GM04503 (cell line): Measurements from ENCODE around the gene YWHAQ.
"Not testable (repeated sequence)": the region's sequence is repeated elsewhere in the genome, so short reads cannot be mapped to it uniquely, and the experiment has no call there.

Source experiments
- DNase-seq: peaks from one replicate; pipeline ENCODE4 v3.0.0-alpha.2; 2012; ENCODE audit warnings: low read depth

YWHAQ gene

DNA sequence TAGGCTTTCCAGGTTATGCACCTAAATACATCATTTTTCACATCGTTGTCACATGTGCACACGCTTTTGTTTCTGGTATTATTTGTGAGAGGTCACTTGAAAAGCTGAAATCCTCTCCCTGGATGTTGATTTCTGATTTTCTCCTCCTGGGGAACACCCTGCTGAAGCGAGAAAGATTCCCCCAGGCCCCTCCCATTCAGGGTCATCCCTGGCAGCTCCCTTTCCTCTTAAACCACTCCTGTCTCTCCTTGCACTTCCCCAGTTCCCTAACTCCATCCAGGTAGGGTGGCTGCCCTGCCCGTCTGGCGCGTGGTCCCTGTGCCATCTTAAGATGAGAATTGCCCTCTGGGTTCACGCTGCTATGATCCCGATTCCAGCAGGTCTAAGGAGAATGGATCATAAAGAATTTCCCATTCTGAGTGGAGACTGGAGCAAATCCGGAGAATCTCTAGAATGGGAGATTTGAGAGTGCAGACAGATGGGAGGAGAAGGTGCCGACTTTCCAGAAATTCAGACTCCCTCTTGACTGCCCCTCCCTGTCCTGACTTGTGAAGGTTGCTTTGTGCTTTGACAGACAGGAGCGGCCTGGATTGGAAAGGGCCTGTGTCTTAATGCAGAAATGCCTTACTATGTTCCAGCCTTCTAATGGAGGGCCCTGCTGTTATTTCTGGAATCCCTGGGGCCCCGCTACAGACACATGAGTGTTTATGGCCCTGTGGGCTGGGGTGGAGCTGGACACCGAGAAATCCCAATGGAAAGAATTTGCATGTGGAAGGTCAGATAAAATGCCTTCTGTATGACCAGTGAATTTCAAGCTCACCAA is 1.3 kb upstream of the YWHAQ start:
- no peak for DNase-seq

DNA sequence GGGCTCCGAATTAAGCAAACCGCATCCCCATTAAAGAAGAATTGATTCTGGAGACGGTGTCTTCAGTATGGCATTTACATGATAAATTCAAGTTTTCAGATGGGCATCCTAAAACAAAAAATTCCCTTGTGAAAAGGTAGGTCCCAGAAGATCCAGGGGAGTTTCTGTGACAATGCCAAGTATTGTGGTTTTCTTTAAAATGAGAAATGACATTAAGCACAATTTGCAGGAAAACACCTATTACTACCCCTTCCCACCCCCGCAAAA is 689 bp upstream of the YWHAQ start:
- DNase-seq = no peak

DNA sequence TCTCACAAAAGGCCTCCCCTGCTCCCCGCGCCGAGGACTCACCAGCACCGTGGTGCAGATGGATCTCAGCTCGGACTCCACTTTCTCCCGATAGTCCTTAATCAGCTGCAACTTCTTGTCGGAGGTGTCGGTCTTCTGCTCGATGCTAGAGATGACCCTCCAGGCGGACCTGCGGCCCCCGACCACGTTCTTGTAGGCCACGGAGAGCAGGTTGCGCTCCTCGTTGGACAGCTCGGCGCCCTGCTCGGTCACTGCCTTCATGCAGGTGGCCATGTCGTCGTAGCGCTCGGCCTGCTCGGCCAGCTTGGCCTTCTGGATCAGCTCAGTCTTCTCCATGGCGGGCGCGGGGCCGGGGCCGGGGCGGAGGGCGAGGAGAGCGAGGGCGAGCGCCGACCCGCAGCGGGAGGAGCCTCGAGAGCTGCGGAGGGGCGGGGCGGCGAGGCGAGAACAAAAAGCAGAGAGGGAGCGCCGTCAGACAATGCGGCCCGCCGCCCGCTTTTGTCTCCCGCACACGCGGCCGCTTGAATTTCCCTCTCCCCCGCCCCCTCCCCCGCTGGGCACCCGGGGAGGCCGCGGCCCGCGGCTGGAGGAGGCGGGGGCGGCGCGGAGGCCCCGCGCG is 571 bp downstream of the YWHAQ start:
- no peak for DNase-seq

DNA sequence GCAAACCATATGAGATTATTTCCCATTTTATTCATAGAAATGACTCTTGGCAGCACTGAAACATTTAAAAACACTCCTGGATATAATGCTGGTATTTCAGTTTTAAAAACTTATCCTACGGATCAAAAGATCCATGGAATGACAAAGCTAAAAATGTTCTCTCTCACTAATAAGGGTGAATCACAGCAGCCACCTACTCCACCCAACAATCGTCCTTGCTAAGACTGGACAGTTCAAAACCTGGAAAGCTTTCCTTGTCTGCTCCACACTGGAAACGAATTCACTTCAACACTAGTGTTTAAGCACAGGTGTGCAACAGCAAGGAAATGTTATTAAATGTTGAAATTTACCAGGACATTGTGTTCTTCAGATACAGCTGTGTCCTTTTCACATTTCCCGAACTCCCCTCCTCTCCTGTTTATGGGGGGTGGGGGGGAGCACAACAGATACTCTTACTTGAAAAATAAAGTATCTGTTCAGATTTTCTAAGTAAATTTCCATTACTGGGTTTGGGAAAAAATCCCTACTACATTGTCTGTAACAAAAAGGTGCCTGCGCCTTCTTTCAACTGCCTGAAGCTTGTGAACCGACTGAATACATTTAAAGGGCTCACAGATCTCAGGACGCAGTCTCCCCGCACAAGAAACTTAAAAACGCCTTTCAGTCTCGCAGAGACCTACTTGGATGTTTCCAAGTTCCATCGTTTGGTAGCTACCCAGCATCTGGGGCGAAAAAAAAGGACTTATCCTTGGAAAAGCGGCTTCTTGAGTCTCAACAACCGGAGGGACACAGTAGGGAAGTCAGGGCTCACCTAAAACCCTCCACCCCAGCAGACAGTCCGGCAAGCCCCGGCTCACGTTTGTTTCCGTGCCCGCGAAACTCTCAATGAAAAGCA is 1.3 kb downstream of the YWHAQ start:
- no peak for DNase-seq

DNA sequence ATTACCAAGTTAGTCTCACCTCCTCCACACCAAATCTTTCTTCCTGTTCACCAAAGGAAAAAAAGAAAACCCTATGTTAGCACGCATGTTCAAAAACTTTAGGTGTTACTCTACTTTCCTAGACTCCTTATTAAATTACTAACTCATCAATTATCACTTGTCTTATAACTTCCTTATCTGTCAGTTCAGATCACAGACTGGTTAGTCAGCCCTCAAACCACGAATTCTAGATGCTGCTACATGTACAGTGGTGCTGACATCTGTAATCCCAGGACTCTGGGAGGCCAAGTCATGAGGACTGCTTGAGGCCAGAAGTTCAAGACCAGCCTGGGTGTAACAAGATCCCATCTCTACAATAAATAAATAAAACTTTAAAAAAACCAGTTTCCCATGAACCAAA is 3.5 kb downstream of the YWHAQ start:
- no peak for DNase-seq

DNA sequence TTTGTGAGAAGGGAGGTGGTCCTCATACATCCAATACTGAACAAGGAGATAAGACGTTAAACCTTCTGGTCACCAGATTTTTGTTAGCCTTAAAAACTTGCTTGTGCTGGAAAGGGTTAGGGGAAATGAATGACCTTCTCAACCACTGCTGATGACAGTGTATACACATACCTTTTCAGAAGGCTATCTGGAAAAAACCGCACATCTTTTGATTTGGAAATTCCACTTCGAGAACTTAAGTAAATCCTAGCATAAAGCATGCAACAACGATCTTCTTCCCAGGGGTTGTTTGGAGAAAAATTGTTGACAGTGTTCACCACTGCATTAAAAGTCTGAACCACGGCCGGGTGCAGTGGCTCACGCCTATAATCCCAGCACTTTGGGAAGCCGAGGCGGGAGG is 7.6 kb downstream of the YWHAQ start:
- DNase-seq = no peak

DNA sequence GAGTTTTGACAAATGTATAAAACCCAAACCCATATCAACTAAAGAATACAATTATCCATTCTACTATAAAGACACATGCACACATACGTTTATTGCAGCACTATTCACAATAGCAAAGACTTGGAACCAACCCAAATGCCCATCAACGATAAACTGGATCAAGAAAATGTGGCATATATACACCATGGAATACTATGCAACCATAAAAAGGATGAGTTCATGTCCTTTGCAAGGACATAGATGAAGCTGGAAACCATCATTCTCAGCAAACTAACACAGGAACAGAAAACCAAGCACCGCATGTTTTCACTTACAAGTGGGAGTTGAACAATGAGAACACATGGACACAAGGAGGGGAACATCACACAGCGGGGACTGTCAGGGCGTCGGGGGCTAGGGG is 9.1 kb downstream of the YWHAQ start:
- DNase-seq = not testable (repeated sequence)

DNA sequence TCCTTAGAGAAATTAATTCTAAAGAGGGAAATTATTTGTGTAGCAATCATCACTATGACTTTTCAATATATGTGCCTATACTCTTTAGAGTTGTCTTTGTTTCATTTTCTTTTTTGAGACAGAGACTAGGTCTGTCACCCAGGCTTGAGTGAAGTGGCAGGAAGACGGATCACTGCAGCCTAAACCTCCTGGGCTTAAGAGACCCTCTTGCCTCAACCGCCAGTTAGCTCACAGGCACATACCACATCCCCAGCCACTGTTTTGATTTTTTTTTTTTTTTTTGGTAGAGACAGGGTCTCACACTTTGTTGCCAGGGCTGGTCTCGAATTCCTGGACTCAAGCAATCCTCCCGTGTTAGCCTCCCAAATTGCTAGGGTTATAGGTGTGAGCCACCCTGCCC is 12.4 kb downstream of the YWHAQ start:
- no peak for DNase-seq

DNA sequence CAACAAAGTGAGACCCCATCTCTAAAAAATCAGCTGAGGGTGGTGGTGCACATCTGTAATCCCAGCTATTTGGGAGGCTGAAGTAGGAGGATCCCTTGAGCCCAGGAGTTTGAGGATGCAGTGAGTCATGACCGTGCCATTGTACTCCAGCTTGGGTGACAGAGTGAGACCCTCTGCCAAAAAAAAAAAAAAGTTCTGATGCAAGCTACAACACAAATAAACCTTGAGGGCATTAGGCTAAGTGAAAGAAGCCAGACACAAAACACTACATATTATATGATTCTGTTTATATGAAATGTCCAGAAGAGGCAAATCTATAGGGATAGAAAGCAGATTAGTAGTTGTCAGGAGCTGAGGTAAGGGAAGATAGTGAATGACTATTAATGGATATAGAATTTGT is 13.0 kb downstream of the YWHAQ start:
- no peak for DNase-seq

DNA sequence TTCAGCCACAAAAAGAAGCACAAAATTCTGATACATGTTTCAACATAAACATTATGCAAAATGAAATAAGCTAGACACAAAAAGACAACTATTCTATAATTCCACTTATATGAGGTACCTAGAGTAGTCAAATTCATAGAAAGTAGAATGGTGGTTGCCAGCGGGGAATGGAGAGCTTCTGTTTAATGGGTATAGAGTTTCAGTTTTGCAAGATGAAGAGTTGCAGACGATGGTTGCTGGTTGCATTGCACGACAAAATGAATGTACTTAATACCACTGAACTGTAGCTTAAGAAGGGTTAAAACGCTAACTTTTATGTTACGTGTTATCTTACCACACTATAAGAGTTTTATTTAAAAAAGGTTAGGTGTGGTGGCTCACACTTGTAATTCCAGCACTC is 13.5 kb downstream of the YWHAQ start:
- DNase-seq = no peak

DNA sequence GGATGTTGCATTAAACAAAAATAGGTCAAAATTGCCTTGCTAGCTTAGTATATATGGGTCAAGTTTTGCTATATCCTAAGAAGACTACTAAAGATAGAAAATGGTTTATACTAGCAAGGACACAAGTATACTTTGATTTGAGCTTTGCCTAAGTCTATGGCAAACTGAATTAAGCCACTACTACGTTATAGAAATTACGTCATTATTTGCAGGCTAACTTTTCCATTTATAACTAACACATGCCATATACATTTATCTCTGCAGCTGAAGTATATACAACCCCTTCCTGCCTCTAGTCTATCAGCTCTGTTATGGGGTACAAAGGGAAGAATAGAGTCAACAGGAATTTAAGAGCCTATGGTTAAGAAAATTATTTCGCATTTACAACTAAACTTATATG is 16.2 kb downstream of the YWHAQ start:
- no peak for DNase-seq

DNA sequence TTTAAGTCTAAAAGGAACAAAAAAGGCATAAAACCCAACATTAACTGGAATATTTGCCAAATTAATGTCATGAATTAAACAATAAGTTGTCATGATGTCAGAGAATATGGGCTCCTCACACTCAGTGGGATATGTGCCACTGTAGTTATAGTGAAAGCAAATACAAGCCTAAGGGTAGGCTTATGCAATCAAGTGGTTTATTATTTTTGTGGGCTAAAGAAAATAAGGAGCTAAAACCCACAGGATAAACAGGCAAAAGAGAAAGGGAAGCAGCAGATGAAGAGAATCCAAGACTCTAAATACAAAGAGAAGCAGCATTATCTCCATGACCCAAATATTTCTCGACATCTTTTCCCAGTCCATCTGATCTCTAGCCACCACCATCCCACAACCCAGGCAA is 17.5 kb downstream of the YWHAQ start:
- peak; percentile 82 for DNase-seq

DNA sequence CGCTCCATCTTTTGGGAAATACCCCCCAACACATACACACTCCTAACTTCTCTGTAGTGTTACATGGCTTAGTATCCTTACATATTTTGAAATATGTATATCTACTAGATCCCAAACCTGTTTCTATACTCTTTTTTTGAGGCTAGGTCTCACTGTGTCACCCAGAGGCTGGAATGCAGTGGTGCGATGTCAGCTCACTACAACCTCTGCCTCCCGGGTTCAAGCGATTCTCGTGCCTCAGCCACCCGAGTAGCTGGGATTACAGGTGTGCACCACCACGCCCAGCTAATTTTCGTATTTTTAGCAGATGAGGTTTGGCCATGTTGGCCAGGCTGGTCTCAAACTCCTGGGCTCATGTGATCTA is 19.3 kb downstream of the YWHAQ start:
- DNase-seq = not testable (repeated sequence)

DNA sequence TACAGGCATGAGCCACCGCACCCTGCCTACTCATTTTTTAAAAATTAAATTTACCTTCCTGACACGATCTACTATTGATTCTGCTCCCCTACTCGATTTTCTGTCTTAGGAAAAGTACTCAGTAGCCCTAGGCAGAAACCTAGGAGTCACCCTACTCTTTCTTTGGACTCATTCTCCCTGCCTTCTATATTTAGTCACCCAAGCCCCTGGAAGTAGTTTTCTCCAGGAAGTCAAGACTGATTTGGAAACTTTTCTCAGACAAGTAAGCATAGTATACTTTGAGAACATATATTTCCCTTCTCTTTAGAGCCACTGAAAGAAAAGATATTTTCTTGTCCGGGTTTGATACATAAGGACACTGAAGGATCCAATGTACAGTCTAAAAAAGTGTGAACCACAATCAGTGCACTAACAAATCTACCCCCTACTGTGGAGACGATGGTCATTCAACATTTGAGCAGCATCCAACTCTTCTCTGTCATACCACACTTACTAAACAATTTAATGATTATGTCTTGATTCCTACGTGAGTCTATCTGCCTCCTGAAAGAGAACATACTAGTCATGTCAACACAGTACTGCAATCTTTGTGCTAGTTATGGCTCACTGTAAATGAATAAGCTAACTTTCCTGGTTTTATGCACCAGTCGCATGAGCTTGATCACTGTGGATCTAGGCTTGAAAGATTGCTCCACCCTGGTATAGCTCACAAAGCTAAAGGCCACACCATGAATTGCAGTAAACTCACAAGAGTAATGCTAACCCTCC is 19.8 kb downstream of the YWHAQ start:
- no peak for DNase-seq

DNA sequence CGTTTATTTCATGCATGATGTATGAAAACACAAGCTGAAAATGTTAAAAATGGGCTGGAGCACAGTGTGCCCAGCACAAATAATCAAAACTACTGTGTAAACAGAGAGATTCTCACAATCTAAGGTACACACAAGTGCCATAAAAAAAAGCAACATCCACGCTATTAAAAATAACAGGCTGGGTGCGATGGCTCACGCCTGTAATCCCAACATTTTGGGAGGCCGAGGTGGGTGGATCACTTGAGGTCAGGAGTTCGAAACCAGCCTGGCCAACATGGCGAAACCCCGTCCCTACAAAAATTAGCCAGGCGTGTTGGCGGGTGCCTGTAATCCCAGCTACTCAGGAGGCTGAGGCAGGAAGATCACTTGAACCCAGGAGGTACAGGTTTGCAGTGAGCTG is 22.3 kb downstream of the YWHAQ start:
- DNase-seq = not testable (repeated sequence)

DNA sequence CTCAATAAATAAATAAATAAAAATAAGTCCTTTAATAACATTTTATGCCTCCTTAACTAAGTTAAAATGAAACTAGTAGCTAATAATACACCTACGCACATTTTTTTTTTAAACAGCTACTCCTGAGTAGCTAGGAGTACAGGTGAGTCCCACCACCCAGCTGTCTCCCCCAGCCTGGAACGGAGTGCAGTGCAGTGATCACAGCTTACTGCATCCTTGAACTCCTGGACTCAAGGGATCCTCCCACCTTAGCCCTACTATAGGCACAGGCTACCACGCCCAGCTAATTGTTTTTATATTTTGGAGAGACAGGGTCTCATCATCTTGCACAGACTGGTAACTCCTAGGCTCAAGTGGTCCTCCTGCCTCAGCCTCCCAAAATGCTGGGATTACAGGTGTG is 28.4 kb downstream of the YWHAQ start:
- DNase-seq = no peak

DNA sequence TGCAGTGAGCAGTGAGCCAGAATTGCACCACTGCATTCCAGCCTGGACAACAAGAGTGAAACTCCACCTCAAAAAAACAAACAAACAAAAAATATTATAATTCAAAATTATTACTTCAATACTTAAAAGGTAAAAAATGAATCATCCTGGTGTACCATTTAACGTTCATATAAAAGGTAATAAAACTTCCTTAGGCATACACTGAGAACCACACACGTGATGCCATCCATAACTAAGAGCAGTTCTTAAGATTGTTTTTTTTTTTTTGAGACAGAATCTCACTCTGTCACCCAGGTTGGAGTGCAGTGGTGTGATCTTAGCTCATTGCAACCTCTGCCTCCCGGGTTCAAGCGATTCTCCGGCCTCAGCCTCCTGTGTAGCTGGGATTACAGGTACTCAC is 29.4 kb downstream of the YWHAQ start:
- no peak for DNase-seq

DNA sequence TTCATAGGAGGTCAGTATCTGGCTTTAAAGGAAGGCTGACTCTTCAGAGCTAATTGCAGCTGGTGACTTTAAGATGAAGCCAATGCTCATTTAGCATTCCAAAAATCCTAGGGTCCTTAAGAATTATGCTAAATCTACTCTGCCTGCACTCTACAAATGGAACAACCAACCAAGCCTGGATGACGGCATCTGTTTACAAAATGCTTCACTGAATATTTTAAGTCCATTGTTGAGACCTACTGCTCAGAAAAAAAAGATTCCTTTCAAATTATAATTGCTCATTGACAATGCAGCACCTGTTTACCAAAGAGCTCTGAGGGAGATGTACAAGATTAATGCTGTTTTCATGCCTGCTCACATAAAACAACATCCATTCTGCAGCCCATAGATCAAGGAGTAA is 31.4 kb downstream of the YWHAQ start:
- no peak for DNase-seq

DNA sequence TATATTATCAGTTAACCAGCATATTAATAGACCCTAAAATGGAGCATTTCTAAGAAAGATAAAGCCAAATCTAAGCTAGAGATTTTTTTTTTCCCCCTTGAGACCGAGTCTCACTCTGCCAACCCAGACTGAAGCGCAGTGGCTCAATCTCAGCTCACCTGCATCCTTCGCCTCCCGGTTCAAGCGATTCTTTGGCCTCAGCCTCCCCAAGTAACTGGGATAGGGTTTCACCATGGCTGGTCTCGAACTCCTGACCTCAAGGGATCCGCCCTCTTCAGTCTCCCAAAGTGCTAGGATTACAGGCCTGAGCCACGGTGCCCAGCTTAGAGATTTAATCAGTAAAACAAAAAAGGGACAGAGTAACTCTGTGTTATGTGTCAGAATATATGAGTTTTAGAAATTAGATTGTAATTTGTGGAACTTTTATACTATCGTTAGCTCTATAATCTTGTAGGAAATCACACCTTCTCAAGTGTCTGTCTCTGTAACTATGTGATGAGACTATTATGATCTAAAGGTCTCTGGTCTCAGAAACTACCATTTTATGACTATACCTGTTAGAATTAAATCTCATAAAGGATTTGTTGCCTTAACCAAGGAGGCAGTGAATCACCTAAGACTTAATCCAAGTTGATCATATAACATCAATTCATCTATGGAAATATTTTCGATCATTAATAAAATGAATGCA is 34.0 kb downstream of the YWHAQ start:
- no peak for DNase-seq

DNA sequence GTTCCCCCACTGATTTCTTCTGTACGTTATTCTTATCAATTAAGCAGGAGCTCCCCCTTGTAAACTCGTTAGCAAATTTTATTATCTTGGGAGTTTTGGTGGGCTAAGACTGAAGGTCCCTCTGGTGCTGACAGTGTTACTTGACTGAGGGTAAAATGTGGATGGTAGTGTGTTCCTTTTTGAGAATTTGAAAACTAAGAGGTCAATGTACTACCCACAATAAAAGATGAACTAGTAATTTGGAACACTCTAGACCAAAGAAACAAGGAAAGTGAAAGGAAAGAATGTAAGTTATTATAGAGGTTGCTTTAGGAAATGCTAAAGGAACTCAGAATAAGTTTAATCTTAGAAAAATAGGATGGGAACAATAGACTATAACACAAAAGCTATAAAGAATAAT is 35.1 kb downstream of the YWHAQ start:
- no peak for DNase-seq

DNA sequence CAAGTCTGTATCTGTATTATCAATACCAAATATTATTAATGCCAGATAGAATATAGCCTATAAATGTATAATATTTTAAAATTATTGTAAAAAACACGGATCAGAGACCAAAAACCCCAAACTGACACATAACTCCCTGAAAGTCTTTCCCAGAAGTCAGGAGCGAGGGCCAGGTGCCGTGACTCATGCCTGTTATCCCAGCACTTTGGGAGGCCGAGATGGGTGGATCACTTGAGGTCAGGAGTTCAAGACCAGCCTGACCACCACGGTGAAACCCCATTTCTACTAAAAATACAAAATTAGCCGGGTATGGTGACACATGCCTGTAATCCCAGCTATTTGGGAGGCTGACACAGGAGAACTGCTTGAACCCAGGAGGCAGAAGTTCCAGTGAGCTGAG is 35.5 kb downstream of the YWHAQ start:
- not testable (repeated sequence) for DNase-seq
